Thyroid gland (tissue), 4 donors: ENCODE measurements around the gene PDIA2.

Experiments used
- CTCF ChIP-seq, 6 experiments: fragments of 200-600 bp in 3 of 6; fragments of 450-650 bp in 3 of 6; sonication (generic) in 3 of 6; IDR thresholded peaks; one replicate each; pipeline ENCODE4 v1.5.1; 2016 to 2019; ENCODE audit warnings: antibody characterized with exemption in 6 of 6, mild to moderate bottlenecking in 2 of 6, inconsistent platforms in 1 of 6, moderate library complexity in 1 of 6
- POLR2A ChIP-seq, 2 donors: fragments of 450-650 bp; IDR thresholded peaks; one replicate each; pipeline ENCODE4 v1.6.1; 2017; ENCODE audit warnings: antibody characterized with exemption in 2 of 2, mild to moderate bottlenecking in 2 of 2, moderate library complexity in 1 of 2

- TF ChIP-seq POLR2A (IDR thresholded peaks at IDR 0.05) (no peak), CTCF (IDR thresholded peaks at IDR 0.05) (no peak)
These were observed 38.6 kb downstream of the PDIA2 start for GRCh38 chr16:321532-321931.
